NCI-H510A treated with DMSO at 0.1 percent for 48 hours (cell line): ENCODE results near the gene VEGFB.

Experiments used
- DNase-seq: peaks from one replicate; lab custom pipeline; 2025; lab: John Stamatoyannopoulos, UW

The VEGFB gene

GRCh38 chr11:64233913-64234586 lies at the start of gene VEGFB:
TSS of gene VEGFB (plus strand) at chr11:64234584. CDS start at chr11:64234834, 250 bp downstream.
- peak; percentile 39 for DNase-seq

GRCh38 chr11:64185175-64185692 lies 49.1 kb upstream of the VEGFB start:
- no peak for DNase-seq

- DNase-seq = peak; percentile 100
These were observed 48.5 kb upstream of the VEGFB start, which contains the start of gene STIP1 for GRCh38 chr11:64185693-64186491. TSS of gene STIP1 (plus strand) at chr11:64186171. CDS start at chr11:64186262, 91 bp downstream.

- peak; percentile 9 for DNase-seq
These were observed 47.8 kb upstream of the VEGFB start for GRCh38 chr11:64186492-64187165.

GRCh38 chr11:64192434-64192833 lies 42.0 kb upstream of the VEGFB start:
- no peak for DNase-seq

- DNase-seq = no peak
These were observed 37.8 kb upstream of the VEGFB start for GRCh38 chr11:64196626-64197025.

GRCh38 chr11:64198511-64198910 lies 35.9 kb upstream of the VEGFB start:
- DNase-seq = no peak

- DNase-seq = no peak
These were observed 32.8 kb upstream of the VEGFB start for GRCh38 chr11:64201543-64201942.

- DNase-seq = no peak
These were observed 31.4 kb upstream of the VEGFB start for GRCh38 chr11:64202992-64203391.

- no peak for DNase-seq
These were observed 30.8 kb upstream of the VEGFB start for GRCh38 chr11:64203421-64204079.

- DNase-seq = no peak
These were observed 30.3 kb upstream of the VEGFB start for GRCh38 chr11:64204080-64204440.

GRCh38 chr11:64204464-64204989 lies 29.9 kb upstream of the VEGFB start:
- DNase-seq = peak; percentile 67

- DNase-seq = no peak
These were observed 27.7 kb upstream of the VEGFB start, which contains the start of gene FERMT3 for GRCh38 chr11:64206457-64207255. TSS of gene FERMT3 (plus strand) at chr11:64206721. CDS start at chr11:64207365, 644 bp downstream.

- no peak for DNase-seq
These were observed 26.9 kb upstream of the VEGFB start for GRCh38 chr11:64207256-64208085.

GRCh38 chr11:64208086-64208795 lies 26.1 kb upstream of the VEGFB start:
- no peak for DNase-seq

GRCh38 chr11:64208796-64209562 lies 25.4 kb upstream of the VEGFB start:
- no peak for DNase-seq

GRCh38 chr11:64209563-64209843 lies 24.9 kb upstream of the VEGFB start:
- DNase-seq = no peak

GRCh38 chr11:64210301-64211020 lies 23.9 kb upstream of the VEGFB start:
- no peak for DNase-seq
